Natural killer cell (primary cell): ENCODE data around the gene ELFN2. TPM values are rescaled to one million over a fixed set of nuclear protein-coding genes. Genes with fewer than 3 reads are reported as not detected.

Experiments used
- ATAC-seq, 3 donors: fragments of 150-1000 bp in 2 of 3; fragments of 200-7000 bp in 1 of 3; cut with Tn5 transposase; 1 replicate in 1 of 3; 2 replicates in 2 of 3; pipeline ENCODE4 v1.10.0; 2021; ENCODE audit warnings: mild to moderate bottlenecking in 2 of 3, moderate library complexity in 2 of 3
- DNase-seq, 2 donors: peaks; one replicate each; pipeline versions ENCODE4 v3.0.0 to v3.0.0-alpha.2; 2013 to 2021; ENCODE audit warnings: mixed read lengths in 1 of 2
- H3K27ac ChIP-seq: one replicate; pipeline ENCODE4 v1.5.1; 2013; ENCODE audit warnings: mild to moderate bottlenecking, low read length
- H3K27me3 ChIP-seq: one replicate; pipeline ENCODE4 v1.6.1; 2013; ENCODE audit warnings: low read length; ENCODE audit not compliant: control insufficient read depth, insufficient read depth
- H3K36me3 ChIP-seq: one replicate; pipeline ENCODE4 v1.6.1; 2013; ENCODE audit warnings: low read length; ENCODE audit not compliant: control insufficient read depth, insufficient read depth
- H3K4me1 ChIP-seq: one replicate; pipeline ENCODE4 v1.6.1; 2013; ENCODE audit warnings: low read length; ENCODE audit not compliant: control insufficient read depth, insufficient read depth
- H3K4me3 ChIP-seq: one replicate; pipeline ENCODE4 v1.5.1; 2013; ENCODE audit warnings: low read length
- H3K9me3 ChIP-seq: one replicate; pipeline ENCODE4 v1.6.1; 2013; ENCODE audit warnings: low read length; ENCODE audit not compliant: control insufficient read depth, insufficient read depth
- H3K27ac Mint-ChIP-seq, 2 donors: one replicate each; pipeline ENCODE4 v1.8.0; 2022; ENCODE audit warnings: mild to moderate bottlenecking in 2 of 2, mixed read lengths in 2 of 2, moderate library complexity in 1 of 2
- H3K27me3 Mint-ChIP-seq, 2 donors: one replicate each; pipeline ENCODE4 v1.8.0; 2022; ENCODE audit warnings: low read depth in 2 of 2, mixed read lengths in 2 of 2
- H3K36me3 Mint-ChIP-seq: one replicate; pipeline ENCODE4 v1.8.0; 2022; ENCODE audit warnings: mixed read lengths
- H3K4me1 Mint-ChIP-seq, 2 donors: one replicate each; pipeline ENCODE4 v1.8.0; 2022; ENCODE audit warnings: mixed read lengths in 2 of 2
- H3K4me3 Mint-ChIP-seq: one replicate; pipeline ENCODE4 v1.8.0; 2022; ENCODE audit warnings: mild to moderate bottlenecking, moderate library complexity, mixed read lengths
- H3K9me3 Mint-ChIP-seq, 2 donors: one replicate each; pipeline ENCODE4 v1.8.0; 2022; ENCODE audit warnings: mixed read lengths in 2 of 2
- WGBS: methylation state at CpG from one replicate; pipeline ENCODE4 v1.1.7; 2013; ENCODE audit warnings: missing lambda C conversion rate; ENCODE audit not compliant: insufficient coverage; 5-methylcytosine and 5-hydroxymethylcytosine counted together
- intact Hi-C: fragments of 100-400 bp; cut with micrococcal nuclease; formaldehyde crosslinking; loops from one replicate; pipeline ENCODE4 v1.14.2; 2022
- total RNA-seq, 4 donors: library from RNA; stranded (reverse); fragments of 120-200 nt in 1 of 4; gene quantifications; one replicate each; pipeline versions ENCODE4 v1.2.3 to v1.2.4, GENCODE V29; 2013 to 2022
- TF ChIP-seq, protein P1 (sequence below): fragments of 200-600 bp; IDR thresholded peaks from one replicate; pipeline ENCODE4 v1.8.0; 2022; ENCODE audit warnings: antibody characterized with exemption

Gene ELFN2
- total RNA-seq, 3 donors from 2014 or later (not counting 1 experiment from before 2014, with no cell fraction given): 0.33 to 0.49 (median 0.36) TPM

DNA sequence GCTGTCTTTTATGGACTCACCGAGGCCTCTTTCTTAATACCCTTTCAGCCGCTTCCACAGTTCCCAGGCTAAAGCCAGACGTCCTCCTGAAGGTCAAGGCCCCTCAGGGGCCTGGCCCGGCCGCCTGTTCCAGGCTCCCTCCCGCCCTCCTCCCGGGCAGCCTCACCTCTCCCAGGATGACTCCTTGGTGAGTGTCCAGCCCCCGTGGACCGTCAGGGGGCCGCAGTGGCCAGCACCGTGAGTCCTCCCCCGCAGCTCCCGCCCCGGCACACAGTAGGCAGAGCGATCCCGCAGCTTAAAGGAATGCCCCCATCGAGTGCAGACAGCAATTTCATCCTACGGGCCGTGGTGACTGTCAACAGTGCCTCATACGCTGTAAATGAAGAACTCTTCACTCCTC lies 32.9 kb downstream of the ELFN2 start:
- TF ChIP-seq, protein P1, sequence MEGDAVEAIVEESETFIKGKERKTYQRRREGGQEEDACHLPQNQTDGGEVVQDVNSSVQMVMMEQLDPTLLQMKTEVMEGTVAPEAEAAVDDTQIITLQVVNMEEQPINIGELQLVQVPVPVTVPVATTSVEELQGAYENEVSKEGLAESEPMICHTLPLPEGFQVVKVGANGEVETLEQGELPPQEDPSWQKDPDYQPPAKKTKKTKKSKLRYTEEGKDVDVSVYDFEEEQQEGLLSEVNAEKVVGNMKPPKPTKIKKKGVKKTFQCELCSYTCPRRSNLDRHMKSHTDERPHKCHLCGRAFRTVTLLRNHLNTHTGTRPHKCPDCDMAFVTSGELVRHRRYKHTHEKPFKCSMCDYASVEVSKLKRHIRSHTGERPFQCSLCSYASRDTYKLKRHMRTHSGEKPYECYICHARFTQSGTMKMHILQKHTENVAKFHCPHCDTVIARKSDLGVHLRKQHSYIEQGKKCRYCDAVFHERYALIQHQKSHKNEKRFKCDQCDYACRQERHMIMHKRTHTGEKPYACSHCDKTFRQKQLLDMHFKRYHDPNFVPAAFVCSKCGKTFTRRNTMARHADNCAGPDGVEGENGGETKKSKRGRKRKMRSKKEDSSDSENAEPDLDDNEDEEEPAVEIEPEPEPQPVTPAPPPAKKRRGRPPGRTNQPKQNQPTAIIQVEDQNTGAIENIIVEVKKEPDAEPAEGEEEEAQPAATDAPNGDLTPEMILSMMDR: no peak

DNA sequence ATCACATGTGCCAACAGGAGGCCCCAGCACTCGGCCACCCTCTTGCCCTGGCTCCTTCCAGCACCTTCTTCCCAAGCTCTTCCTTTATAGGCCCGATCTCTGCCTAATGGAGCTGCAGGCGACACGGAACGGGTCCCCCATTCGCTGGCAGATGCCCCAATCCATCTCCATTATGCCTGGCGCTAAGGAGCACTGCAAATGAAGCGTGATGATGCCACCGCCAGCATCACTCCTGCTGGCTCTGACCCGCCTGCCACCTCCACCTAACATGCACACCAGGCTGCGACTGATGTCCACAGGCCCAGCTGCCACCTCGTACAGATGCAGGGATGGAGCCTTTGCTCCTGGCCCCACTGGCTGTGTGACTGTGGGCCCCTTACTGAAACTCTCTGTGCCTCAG lies 33.5 kb downstream of the ELFN2 start:
- ATAC-seq: no peak
- Histone ChIP-seq H3K9me3 (no peaks in the 10 kb centered on the region), H3K36me3 (no peaks in the 10 kb centered on the region), H3K27ac (no peak overlapping the region), H3K4me1 (no peaks in the 10 kb centered on the region), H3K27me3 (no peaks in the 10 kb centered on the region), H3K4me3 (no peak overlapping the region)
- Mint-ChIP-seq H3K36me3 (no peaks in the 10 kb centered on the region), H3K9me3 (no peaks in the 10 kb centered on the region), H3K27ac (no peak overlapping the region), H3K27me3 (peaks cover under 1 to 3% of the 10 kb centered on the region in 2 donors), H3K4me3 (no peak overlapping the region), H3K4me1 (peaks cover 0 to 4% of the 10 kb centered on the region in 2 donors)
- intact Hi-C loops: no loop called here
- WGBS: 90% methylated on average over 12 of the region's 12 CpGs
- no peak for DNase-seq
- TF ChIP-seq, protein P1: no peak

More for the DNA sequence above, 32.9 kb downstream of the ELFN2 start:
- no peak for DNase-seq
- WGBS: 84% methylated on average over 20 of the region's 20 CpGs
- peaks cover 0 to 3% of the 10 kb centered on the region in 2 donors for H3K27me3 Mint-ChIP-seq
- no peaks in the 10 kb centered on the region for H3K27me3 ChIP-seq
- H3K4me1 Mint-ChIP-seq: peaks cover 0 to 4% of the 10 kb centered on the region in 2 donors
- intact Hi-C loops: no loop called here
- no peak overlapping the region for H3K27ac Mint-ChIP-seq
- H3K4me1 ChIP-seq: no peaks in the 10 kb centered on the region
- no peaks in the 10 kb centered on the region for H3K36me3 ChIP-seq
- no peaks in the 10 kb centered on the region for H3K36me3 Mint-ChIP-seq
- no peak overlapping the region for H3K4me3 Mint-ChIP-seq
- H3K9me3 ChIP-seq: no peaks in the 10 kb centered on the region
- ATAC-seq: no peak
- no peak overlapping the region for H3K27ac ChIP-seq
- H3K4me3 ChIP-seq: no peak overlapping the region
- no peaks in the 10 kb centered on the region for H3K9me3 Mint-ChIP-seq

DNA sequence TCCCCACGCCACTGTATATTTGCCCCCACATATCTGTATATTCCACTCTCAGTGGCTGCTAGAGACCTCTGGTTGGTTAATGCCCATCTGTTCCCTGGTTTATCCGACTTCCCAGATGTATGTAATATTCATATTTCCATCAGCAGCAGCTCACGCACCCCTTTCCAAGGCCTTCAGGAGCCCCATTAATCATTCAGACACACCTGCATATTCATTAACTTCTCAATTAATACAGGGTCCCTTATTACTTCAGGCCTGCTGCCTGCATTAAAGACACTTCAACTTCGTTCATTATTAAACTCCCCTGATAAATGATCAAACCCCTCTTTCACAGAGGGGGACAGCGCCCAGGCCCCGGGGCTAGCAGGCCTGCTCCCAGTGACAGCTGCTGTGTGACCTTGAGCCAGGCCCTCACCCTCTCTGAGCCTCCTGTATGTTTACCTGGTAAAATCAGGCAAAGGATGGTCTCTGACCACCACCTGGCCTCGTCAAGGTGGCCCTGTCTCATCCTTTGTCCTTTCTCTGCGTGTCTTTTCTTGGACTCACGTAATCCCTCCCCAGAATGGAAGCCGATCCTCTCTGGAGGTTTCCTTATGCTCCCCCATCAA lies 34.5 kb downstream of the ELFN2 start:
- no peaks in the 10 kb centered on the region for H3K36me3 Mint-ChIP-seq
- H3K4me1 Mint-ChIP-seq: peaks cover 0 to 5% of the 10 kb centered on the region in 2 donors
- Histone ChIP-seq H3K4me1 (no peaks in the 10 kb centered on the region), H3K9me3 (no peaks in the 10 kb centered on the region), H3K27me3 (no peaks in the 10 kb centered on the region), H3K4me3 (no peak overlapping the region), H3K36me3 (no peaks in the 10 kb centered on the region), H3K27ac (no peak overlapping the region)
- H3K27ac Mint-ChIP-seq: no peak overlapping the region
- H3K9me3 Mint-ChIP-seq: no peaks in the 10 kb centered on the region
- intact Hi-C loops: no loop called here
- H3K27me3 Mint-ChIP-seq: peaks cover 3 to 9% of the 10 kb centered on the region in 2 donors
- H3K4me3 Mint-ChIP-seq: no peak overlapping the region
- no peak for ATAC-seq
- 90% methylated on average over 10 of the region's 10 CpGs for WGBS
- TF ChIP-seq, protein P1: no peak
- DNase-seq: no peak

DNA sequence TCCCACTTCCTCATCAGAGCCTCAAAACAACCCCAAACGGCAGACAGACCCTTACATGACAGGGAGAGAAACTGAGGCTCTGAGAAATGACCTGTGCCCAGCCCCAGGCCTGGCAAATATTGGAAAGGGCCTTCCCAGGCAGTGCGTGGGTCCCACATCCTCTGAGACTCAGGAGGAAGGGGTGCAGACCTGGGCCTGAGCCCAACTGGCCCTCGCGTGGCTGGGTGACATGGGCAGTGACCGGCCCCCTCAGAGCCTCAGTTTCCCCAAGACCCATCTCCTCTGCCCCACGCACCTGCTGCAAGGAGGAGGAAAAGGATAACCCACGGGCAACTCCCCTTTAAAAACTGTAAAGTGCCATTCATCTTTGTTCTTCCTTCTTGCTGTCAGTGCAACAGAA lies 35.6 kb downstream of the ELFN2 start:
- Histone ChIP-seq H3K36me3 (no peaks in the 10 kb centered on the region), H3K27me3 (no peaks in the 10 kb centered on the region), H3K4me1 (no peaks in the 10 kb centered on the region), H3K9me3 (no peaks in the 10 kb centered on the region), H3K4me3 (no peak overlapping the region), H3K27ac (no peak overlapping the region)
- TF ChIP-seq, protein P1: no peak
- Mint-ChIP-seq H3K27ac (no peak overlapping the region), H3K36me3 (no peaks in the 10 kb centered on the region), H3K27me3 (peaks cover 9% of the 10 kb centered on the region in 2 donors), H3K4me3 (no peak overlapping the region), H3K4me1 (peaks cover 0 to 10% of the 10 kb centered on the region in 2 donors), H3K9me3 (no peaks in the 10 kb centered on the region)
- ATAC-seq (no peak), DNase-seq (no peak)
- 78% methylated on average over 7 of the region's 7 CpGs for WGBS
- intact Hi-C loops: no loop called here
